ENCODE data around the gene CACNA1I. TPM values are rescaled to one million over a fixed set of nuclear protein-coding genes. Genes with fewer than 3 reads are reported as not detected.

Gene CACNA1I
- total RNA-seq, 2 experiments from 2014 or later: 29.2 to 30.1 TPM

DNA sequence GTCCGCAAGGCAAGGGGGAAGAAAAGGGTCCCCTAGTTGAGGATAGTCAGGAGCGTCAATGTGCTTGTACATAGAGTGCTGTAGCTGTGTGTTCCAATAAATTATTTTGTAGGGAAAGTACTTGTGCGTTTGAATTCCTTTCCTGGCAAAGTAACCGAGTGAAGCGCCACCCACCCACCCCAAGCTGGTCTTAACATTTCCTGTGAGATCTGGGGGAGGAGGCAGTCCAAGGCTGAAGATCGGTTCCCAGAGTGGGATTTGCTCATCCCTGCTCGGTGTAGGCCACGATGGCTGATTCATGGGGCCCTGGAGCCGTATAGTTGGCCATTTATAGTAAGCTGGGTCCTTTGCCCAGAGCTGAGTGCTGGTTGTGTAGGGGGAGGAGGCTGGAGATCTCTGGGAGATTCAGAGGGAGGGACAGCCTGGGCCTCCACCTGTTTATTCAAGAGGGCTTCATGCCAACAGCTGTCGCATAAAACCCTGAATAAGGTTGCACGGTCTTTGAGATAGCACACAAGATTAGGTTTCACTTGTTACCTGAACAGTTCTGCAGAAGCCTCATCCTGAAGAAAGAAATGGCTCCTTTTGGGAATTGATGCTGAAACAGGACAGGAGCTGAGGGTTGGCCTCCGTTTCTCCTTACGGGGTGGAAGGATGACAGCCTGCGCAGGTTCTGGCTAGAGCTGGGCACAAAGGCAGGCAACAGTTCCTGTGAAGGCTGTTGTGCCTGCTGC lies 47.8 kb upstream of the CACNA1I start:
- ChIA-PET CTCF (interaction anchor here (1.3 to 1.6 kb wide), 2 partner anchors 8 to 26 kb away, joined by 4 to 11 read pairs; no protein-coding TSS in a partner anchor), POLR2A (interaction anchor here (0.7 to 5.7 kb wide), 11 partner anchors 8 to 522 kb away, joined by 3 to 129 read pairs (median 4); partner anchors contain the start of genes MIEF1, RPL3, RPS19BP1 and TAB1)
- H3K36me3 ChIP-seq (ENCODE audit: insufficient read depth, low read length): peaks cover 35% of the 10 kb centered on the region

DNA sequence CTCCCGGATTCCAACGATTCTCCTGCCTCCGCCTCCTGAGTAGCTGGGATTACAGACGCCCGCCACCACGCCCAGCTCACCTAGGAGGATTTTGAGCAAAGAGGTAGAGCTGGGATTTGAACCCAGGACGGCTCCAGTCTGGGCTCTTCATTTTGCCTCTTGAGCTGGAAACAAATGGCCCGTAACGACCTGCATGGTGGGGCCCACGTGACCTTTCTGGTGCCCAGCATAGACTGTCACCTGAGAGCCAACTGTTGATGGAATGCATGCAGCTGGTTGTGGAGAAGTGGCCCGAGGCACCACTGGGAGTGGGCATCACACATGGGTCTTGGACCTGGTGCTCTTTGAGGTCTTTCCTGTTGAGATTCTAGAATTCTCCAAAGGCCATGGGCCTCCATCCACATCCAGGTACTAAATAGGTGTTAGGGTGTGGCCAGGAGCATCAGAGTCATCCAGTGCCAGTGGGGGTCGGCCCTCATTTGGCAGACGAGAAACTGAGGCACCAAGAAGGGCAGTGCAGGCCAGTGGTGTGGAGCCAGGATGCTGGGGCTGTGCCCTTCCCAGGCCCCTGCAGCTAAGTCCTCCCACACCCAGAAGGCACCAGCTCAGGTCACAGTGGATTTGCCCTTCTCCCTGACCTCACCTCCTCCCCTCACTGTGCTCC lies 46.3 kb upstream of the CACNA1I start:
- H3K4me3 Mint-ChIP-seq: peak overlapping the region; percentile 60

More for the DNA sequence above, 47.8 kb upstream of the CACNA1I start:
- Histone ChIP-seq H3K4me3 (ENCODE audit: low read length) (peak overlapping the region; percentile 100), H3K27me3 (ENCODE audit: control insufficient read depth in 1 of 2, insufficient read depth in 2 of 2, low read length in 2 of 2) (no peaks in the 10 kb centered on the region), H3K4me1 (ENCODE audit: insufficient read depth, low read length) (peaks cover 77% of the 10 kb centered on the region), H3K27ac (ENCODE audit: low read depth in 1 of 2, low read length in 2 of 2) (peak overlapping the region in 1 of 2 donors; percentile 30), H3K9me3 (ENCODE audit: control insufficient read depth in 1 of 2, insufficient read depth in 1 of 2, low read length in 2 of 2) (no peaks in the 10 kb centered on the region)
- H3K27me3 Mint-ChIP-seq: peaks cover 5% of the 10 kb centered on the region
- H3K27ac Mint-ChIP-seq: peak overlapping the region; percentile 98
- no peak for ATAC-seq (ENCODE audit: poor library complexity)
- H3K4me1 Mint-ChIP-seq (ENCODE audit: low read depth): peaks cover 74% of the 10 kb centered on the region
- H3K4me3 Mint-ChIP-seq: peak overlapping the region; percentile 97
- no peak for TF ChIP-seq CTCF (IDR thresholded peaks at IDR 0.05)
- no peaks in the 10 kb centered on the region for H3K9me3 Mint-ChIP-seq
- peaks cover 77% of the 10 kb centered on the region for H3K36me3 Mint-ChIP-seq (ENCODE audit: low read depth)
- intact Hi-C loops (cut with DNase I, micrococcal nuclease): no loop called here
- peak in 2 of 14 experiments; percentile 40 to 47 for DNase-seq

More for the DNA sequence above, 46.3 kb upstream of the CACNA1I start:
- no peak for TF ChIP-seq CTCF (IDR thresholded peaks at IDR 0.05)
- Mint-ChIP-seq H3K36me3 (ENCODE audit: low read depth) (peaks cover 80% of the 10 kb centered on the region), H3K9me3 (no peaks in the 10 kb centered on the region), H3K27me3 (peaks cover 5% of the 10 kb centered on the region), H3K4me1 (ENCODE audit: low read depth) (peaks cover 83% of the 10 kb centered on the region), H3K27ac (peak overlapping the region; percentile 80)
- intact Hi-C loops (cut with DNase I, micrococcal nuclease): no loop called here
- Histone ChIP-seq H3K4me1 (ENCODE audit: insufficient read depth, low read length) (peaks cover 87% of the 10 kb centered on the region), H3K4me3 (ENCODE audit: low read length) (no peak overlapping the region), H3K9me3 (ENCODE audit: control insufficient read depth in 1 of 2, insufficient read depth in 1 of 2, low read length in 2 of 2) (no peaks in the 10 kb centered on the region), H3K36me3 (ENCODE audit: insufficient read depth, low read length) (peaks cover 48% of the 10 kb centered on the region), H3K27me3 (ENCODE audit: control insufficient read depth in 1 of 2, insufficient read depth in 2 of 2, low read length in 2 of 2) (no peaks in the 10 kb centered on the region), H3K27ac (ENCODE audit: low read depth in 1 of 2, low read length in 2 of 2) (no peak overlapping the region)
- DNase-seq (no peak), ATAC-seq (ENCODE audit: poor library complexity) (no peak)
- ChIA-PET CTCF (interaction anchor here (0.7 to 1.4 kb wide), 3 partner anchors 10 to 407 kb away, joined by 3 to 6 read pairs (median 3); no protein-coding TSS in a partner anchor), POLR2A (interaction anchor here (1.5 to 5.7 kb wide), 2 partner anchors 6 to 9 kb away, joined by 3 to 129 read pairs; partner anchors contain the start of gene RPS19BP1)
